Measurements from ENCODE around the gene NKX6-1. TPM values are rescaled to one million over a fixed set of nuclear protein-coding genes. Genes with fewer than 3 reads are reported as not detected.

The NKX6-1 gene
- total RNA-seq, 1 experiment from 2014 or later, result 0.68 TPM

DNA sequence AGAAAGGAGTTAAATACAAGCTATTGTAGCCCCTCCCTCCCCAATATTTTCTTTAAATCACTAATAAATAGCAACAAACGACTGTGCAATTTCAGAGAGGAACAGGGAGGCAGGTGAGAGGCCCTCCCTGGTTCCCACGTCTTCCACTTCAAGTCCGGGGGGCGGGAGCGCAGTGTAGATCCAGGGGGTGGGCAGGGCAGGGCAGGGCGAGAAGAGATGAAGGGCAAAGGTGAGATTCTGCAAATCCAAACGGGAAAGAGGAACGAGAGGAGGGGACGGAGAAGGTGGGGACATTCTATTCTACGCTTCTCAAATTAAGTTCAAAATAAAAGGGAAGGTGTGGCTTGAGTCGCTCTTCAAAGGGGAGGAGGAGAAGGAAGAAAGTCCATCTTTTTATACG lies 6.8 kb downstream of the NKX6-1 start:
- POLR2A ChIA-PET, result no interaction called here
- BruUV-seq (replicated peaks), result no TSS peak
- Mint-ChIP-seq H3K36me3 (ENCODE audit: insufficient read depth, unreplicated experiment) (no peaks in the 10 kb centered on the region), H3K27me3 (ENCODE audit: insufficient read depth, unreplicated experiment) (peaks cover 65% of the 10 kb centered on the region), H3K27ac (ENCODE audit: low read depth, unreplicated experiment) (no peak overlapping the region), H3K4me1 (ENCODE audit: insufficient read depth, unreplicated experiment) (peaks cover under 1% of the 10 kb centered on the region), H3K4me3 (ENCODE audit: unreplicated experiment) (no peak overlapping the region), H3K9me3 (ENCODE audit: unreplicated experiment) (no peaks in the 10 kb centered on the region)
- CTCF ChIA-PET, result interaction anchor here (2.5 kb wide), 1 partner anchor 11 kb away, joined by 12 read pairs; no protein-coding TSS in a partner anchor
- DNase-seq (ENCODE audit: unreplicated experiment), result no peak
- intact Hi-C loops (cut with micrococcal nuclease), result no loop called here
- TF ChIP-seq CTCF (IDR thresholded peaks at IDR 0.05; ENCODE audit: unreplicated experiment), result no peak

DNA sequence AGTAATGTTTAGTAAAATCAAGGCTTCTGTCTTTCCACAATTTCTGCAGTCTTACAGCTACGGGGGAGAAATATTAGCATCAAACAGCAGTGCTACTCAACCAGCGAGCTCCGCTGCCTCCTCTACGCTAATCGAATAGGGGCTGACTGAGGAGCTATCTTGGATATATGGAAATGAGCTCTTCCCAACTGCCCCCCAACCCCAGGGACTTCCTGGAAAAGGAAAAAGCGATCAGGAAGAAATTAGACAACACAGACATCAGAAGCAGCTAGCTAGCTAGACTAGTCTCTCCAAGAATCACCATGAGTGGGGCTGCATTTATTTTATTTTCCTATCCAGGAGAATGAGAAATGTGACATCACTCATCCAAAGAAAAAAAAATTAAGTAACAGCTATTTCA lies 7.6 kb downstream of the NKX6-1 start:
- Mint-ChIP-seq H3K4me3 (ENCODE audit: unreplicated experiment) (no peak overlapping the region), H3K36me3 (ENCODE audit: insufficient read depth, unreplicated experiment) (no peaks in the 10 kb centered on the region)

GRCh38 chr4:84490663-84491062 lies 8.4 kb downstream of the NKX6-1 start:
- H3K9me3 Mint-ChIP-seq (ENCODE audit: unreplicated experiment), result no peaks in the 10 kb centered on the region
- H3K36me3 Mint-ChIP-seq (ENCODE audit: insufficient read depth, unreplicated experiment), result no peaks in the 10 kb centered on the region
- no peak for TF ChIP-seq CTCF (IDR thresholded peaks at IDR 0.05; ENCODE audit: unreplicated experiment)
- BruUV-seq (replicated peaks), result no TSS peak
- DNase-seq (ENCODE audit: unreplicated experiment), result no peak
- ChIA-PET CTCF (interaction anchor here (0.6 to 2.5 kb wide), 6 partner anchors 11 to 314 kb away, joined by 3 to 12 read pairs (median 6); no protein-coding TSS in a partner anchor), POLR2A (no interaction called here)
- peaks cover 9% of the 10 kb centered on the region for H3K4me1 Mint-ChIP-seq (ENCODE audit: insufficient read depth, unreplicated experiment)
- H3K27me3 Mint-ChIP-seq (ENCODE audit: insufficient read depth, unreplicated experiment), result peaks cover 63% of the 10 kb centered on the region
- intact Hi-C loops (cut with micrococcal nuclease), result no loop called here
- H3K4me3 Mint-ChIP-seq (ENCODE audit: unreplicated experiment), result no peak overlapping the region
- no peak overlapping the region for H3K27ac Mint-ChIP-seq (ENCODE audit: low read depth, unreplicated experiment)

More for the DNA sequence above, 7.6 kb downstream of the NKX6-1 start:
- Mint-ChIP-seq H3K27ac (ENCODE audit: low read depth, unreplicated experiment) (no peak overlapping the region), H3K9me3 (ENCODE audit: unreplicated experiment) (no peaks in the 10 kb centered on the region), H3K4me1 (ENCODE audit: insufficient read depth, unreplicated experiment) (peaks cover 9% of the 10 kb centered on the region), H3K27me3 (ENCODE audit: insufficient read depth, unreplicated experiment) (peaks cover 68% of the 10 kb centered on the region)
- intact Hi-C loops (cut with micrococcal nuclease), result no loop called here
- ChIA-PET POLR2A (interaction anchor here (0.7 kb wide), 1 partner anchor 14 kb away, joined by 4 read pairs; no protein-coding TSS in a partner anchor), CTCF (interaction anchor here (0.6 to 2.5 kb wide), 6 partner anchors 8 to 722 kb away, joined by 3 to 12 read pairs (median 5); no protein-coding TSS in a partner anchor)
- no TSS peak for BruUV-seq (replicated peaks)
- no peak for DNase-seq (ENCODE audit: unreplicated experiment)
- TF ChIP-seq CTCF (IDR thresholded peaks at IDR 0.05; ENCODE audit: unreplicated experiment), result no peak

GRCh38 chr4:84484236-84484635 lies 14.9 kb downstream of the NKX6-1 start:
- POLR2A ChIA-PET, result interaction anchor here (0.5 kb wide), 1 partner anchor 43 kb away, joined by 4 read pairs; no protein-coding TSS in a partner anchor

More at GRCh38 chr4:84484236-84484635, 14.9 kb downstream of the NKX6-1 start:
- Mint-ChIP-seq H3K36me3 (ENCODE audit: insufficient read depth, unreplicated experiment) (no peaks in the 10 kb centered on the region), H3K4me1 (ENCODE audit: insufficient read depth, unreplicated experiment) (peaks cover 9% of the 10 kb centered on the region), H3K4me3 (ENCODE audit: unreplicated experiment) (no peak overlapping the region), H3K9me3 (ENCODE audit: unreplicated experiment) (no peaks in the 10 kb centered on the region), H3K27ac (ENCODE audit: low read depth, unreplicated experiment) (no peak overlapping the region), H3K27me3 (ENCODE audit: insufficient read depth, unreplicated experiment) (peaks cover 30% of the 10 kb centered on the region)
- no TSS peak for BruUV-seq (replicated peaks)
- intact Hi-C loops (cut with micrococcal nuclease), result no loop called here
- CTCF ChIA-PET, result interaction anchor here (1.0 kb wide), 1 partner anchor 18 kb away, joined by 3 read pairs; no protein-coding TSS in a partner anchor
- no peak for DNase-seq (ENCODE audit: unreplicated experiment)
- no peak for TF ChIP-seq CTCF (IDR thresholded peaks at IDR 0.05; ENCODE audit: unreplicated experiment)

All from MCF 10A (cell line).